ENCODE results near the gene GABRB2.
"Not testable (repeated sequence)": the region's sequence is repeated elsewhere in the genome, so short reads cannot be mapped to it uniquely, and the experiment has no call there.

The GABRB2 gene

DNA sequence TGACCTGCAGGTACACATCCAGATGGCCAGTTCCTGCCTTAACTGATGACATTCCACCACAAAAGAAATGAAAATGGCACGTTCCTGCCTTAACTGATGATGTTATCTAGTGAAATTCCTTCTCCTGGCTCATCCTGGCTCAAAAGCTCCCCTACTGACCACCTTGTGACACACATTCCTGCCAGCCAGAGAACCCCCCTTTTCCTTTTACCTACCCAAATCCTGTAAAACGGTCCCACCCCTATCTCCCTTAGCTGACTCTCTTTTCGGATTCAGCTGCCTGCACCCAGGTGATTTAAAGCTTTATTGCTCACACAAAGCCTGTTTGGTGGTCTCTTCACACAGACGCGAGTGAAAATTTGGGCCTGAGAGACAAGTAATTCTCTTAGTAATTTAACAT is 300.7 kb downstream of the GABRB2 start:
- not testable (repeated sequence) for DNase-seq (ENCODE audit: low read depth in 2 of 2)

All from fibroblast of skin of left biceps (primary cell).